KMS-11 (cell line): ENCODE measurements around the gene TTC8.

Source experiments
- H2AFZ ChIP-seq: fragments of 200-600 bp; sonication (generic); 2 replicates; pipeline ENCODE4 v1.6.1; 2016; ENCODE audit warnings: antibody characterized with exemption, mixed run types, low read depth
- H3K27ac ChIP-seq: fragments of 200-600 bp; sonication (generic); 2 replicates; pipeline ENCODE4 v1.6.1; 2016; ENCODE audit warnings: mild to moderate bottlenecking, mixed run types
- H3K27me3 ChIP-seq: fragments of 200-600 bp; sonication (generic); 2 replicates; pipeline ENCODE4 v1.6.1; 2017; ENCODE audit warnings: mild to moderate bottlenecking, low read depth, mixed run types, moderate library complexity; ENCODE audit not compliant: insufficient read depth
- H3K36me3 ChIP-seq: fragments of 200-600 bp; sonication (generic); 2 replicates; pipeline ENCODE4 v1.6.1; 2017; ENCODE audit warnings: mild to moderate bottlenecking, mixed run types; ENCODE audit not compliant: insufficient read depth
- H3K4me1 ChIP-seq: fragments of 200-600 bp; sonication (generic); 2 replicates; pipeline ENCODE4 v1.6.1; 2016; ENCODE audit warnings: mild to moderate bottlenecking, low read depth, mixed run types; ENCODE audit not compliant: poor library complexity, severe bottlenecking
- H3K4me2 ChIP-seq: fragments of 200-600 bp; sonication (generic); 2 replicates; pipeline ENCODE4 v1.7.0; 2016; ENCODE audit warnings: mild to moderate bottlenecking, mixed run types
- H3K4me3 ChIP-seq: fragments of 200-600 bp; sonication (generic); IDR thresholded peaks from 2 replicates; pipeline ENCODE4 v1.6.1; 2017; ENCODE audit warnings: low read depth, low read length, mixed read lengths; ENCODE audit not compliant: insufficient read depth
- H3K79me2 ChIP-seq: fragments of 200-600 bp; sonication (generic); 2 replicates; pipeline ENCODE4 v1.6.1; 2016; ENCODE audit warnings: low read depth, mixed run types; ENCODE audit not compliant: insufficient read depth
- H3K9ac ChIP-seq: fragments of 200-600 bp; sonication (generic); 2 replicates; pipeline ENCODE4 v1.6.1; 2016; ENCODE audit warnings: mild to moderate bottlenecking, mixed run types
- H4K20me1 ChIP-seq: fragments of 200-600 bp; sonication (generic); 2 replicates; pipeline ENCODE4 v1.6.1; 2016; ENCODE audit warnings: mild to moderate bottlenecking, mixed run types; ENCODE audit not compliant: insufficient read depth
- TF ChIP-seq, protein P1 (sequence below): fragments of 200-600 bp; sonication (generic); conservative IDR thresholded peaks from 2 replicates; pipeline ENCODE4 v1.6.1; 2017; ENCODE audit warnings: low read depth, mild to moderate bottlenecking, antibody characterized with exemption, low read length, moderate library complexity, mixed read lengths

Gene TTC8

DNA sequence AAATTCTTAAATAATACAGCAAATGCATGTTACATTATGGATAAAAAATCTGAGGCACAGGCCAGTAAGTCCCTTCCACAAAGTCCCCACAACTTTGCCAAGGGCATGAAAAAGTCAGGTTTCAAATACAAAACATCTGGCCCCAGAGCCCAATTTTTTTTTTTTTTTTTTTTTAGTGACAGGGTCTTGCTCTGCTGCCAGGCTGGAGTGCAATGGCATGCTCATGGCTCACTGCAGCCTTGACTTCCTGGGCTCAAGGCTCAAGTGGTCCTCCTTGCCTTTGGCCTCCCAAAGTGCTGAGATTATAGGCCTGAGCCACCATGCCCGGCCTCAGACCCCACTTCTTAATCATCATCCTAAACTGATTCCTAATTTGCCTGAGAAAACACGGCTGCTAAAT is 3.1 kb upstream of the TTC8 start:
- Histone ChIP-seq H2AFZ (no peak overlapping the region), H3K79me2 (no peaks in the 10 kb centered on the region), H3K4me1 (peaks cover 11% of the 10 kb centered on the region), H3K4me3 (no peak overlapping the region), H3K27ac (no peak overlapping the region), H4K20me1 (no peaks in the 10 kb centered on the region), H3K4me2 (no peak overlapping the region), H3K36me3 (no peaks in the 10 kb centered on the region), H3K9ac (no peak overlapping the region), H3K27me3 (no peaks in the 10 kb centered on the region)
- TF ChIP-seq, protein P1, sequence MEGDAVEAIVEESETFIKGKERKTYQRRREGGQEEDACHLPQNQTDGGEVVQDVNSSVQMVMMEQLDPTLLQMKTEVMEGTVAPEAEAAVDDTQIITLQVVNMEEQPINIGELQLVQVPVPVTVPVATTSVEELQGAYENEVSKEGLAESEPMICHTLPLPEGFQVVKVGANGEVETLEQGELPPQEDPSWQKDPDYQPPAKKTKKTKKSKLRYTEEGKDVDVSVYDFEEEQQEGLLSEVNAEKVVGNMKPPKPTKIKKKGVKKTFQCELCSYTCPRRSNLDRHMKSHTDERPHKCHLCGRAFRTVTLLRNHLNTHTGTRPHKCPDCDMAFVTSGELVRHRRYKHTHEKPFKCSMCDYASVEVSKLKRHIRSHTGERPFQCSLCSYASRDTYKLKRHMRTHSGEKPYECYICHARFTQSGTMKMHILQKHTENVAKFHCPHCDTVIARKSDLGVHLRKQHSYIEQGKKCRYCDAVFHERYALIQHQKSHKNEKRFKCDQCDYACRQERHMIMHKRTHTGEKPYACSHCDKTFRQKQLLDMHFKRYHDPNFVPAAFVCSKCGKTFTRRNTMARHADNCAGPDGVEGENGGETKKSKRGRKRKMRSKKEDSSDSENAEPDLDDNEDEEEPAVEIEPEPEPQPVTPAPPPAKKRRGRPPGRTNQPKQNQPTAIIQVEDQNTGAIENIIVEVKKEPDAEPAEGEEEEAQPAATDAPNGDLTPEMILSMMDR = no peak

DNA sequence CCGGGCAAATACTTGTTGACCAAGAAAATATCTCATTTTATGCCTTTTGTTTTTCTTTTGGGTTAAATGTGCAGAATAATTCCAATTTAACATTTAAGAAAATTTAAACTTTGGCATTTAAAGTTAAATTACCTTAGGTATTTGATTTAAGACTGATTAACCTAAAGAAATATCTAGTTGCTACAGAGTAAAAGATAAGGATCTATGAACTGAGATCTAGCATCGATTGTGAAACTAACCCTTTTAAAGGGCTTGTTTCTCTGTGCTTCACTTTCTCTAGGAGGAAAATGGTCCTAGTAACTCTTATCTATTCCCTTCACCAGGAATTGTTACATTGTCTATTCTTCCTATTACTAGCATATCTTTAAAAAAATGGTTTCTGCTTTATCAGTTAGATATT is 2.6 kb upstream of the TTC8 start:
- Histone ChIP-seq H3K27me3 (no peaks in the 10 kb centered on the region), H3K79me2 (no peaks in the 10 kb centered on the region), H3K4me1 (peaks cover 11% of the 10 kb centered on the region), H3K4me2 (no peak overlapping the region), H3K9ac (no peak overlapping the region), H2AFZ (no peak overlapping the region), H3K36me3 (no peaks in the 10 kb centered on the region), H3K4me3 (no peak overlapping the region), H4K20me1 (no peaks in the 10 kb centered on the region), H3K27ac (no peak overlapping the region)
- TF ChIP-seq, protein P1 = no peak

DNA sequence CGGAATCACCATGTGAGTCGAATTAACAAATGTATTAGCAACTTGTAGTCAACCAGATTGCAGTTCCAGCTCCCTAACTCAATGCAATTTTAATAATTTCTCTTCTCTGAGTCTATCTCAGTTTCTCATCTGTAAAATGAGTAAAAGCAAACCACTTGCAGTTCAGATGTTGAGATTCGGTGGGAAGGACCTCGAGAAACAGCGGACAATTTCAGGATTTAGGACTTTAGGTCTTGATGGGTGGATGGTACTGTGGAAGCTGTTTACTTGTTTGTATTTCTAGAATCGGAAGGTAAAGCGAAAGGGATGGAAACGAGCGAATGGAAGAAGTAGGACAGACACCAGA is 510 bp upstream of the TTC8 start:
- no peaks in the 10 kb centered on the region for H3K36me3 ChIP-seq
- no peaks in the 10 kb centered on the region for H3K27me3 ChIP-seq
- peak overlapping the region; percentile 81 for H3K4me2 ChIP-seq
- peak overlapping the region; percentile 77; the same call in 1 of the 2 replicates for H3K9ac ChIP-seq
- H3K27ac ChIP-seq = peak overlapping the region; percentile 86
- H3K4me1 ChIP-seq = peaks cover 11% of the 10 kb centered on the region
- no peak overlapping the region for H3K4me3 ChIP-seq
- H2AFZ ChIP-seq = peak overlapping the region; percentile 89
- no peaks in the 10 kb centered on the region for H3K79me2 ChIP-seq
- TF ChIP-seq, protein P1 = no peak
- H4K20me1 ChIP-seq = no peaks in the 10 kb centered on the region

DNA sequence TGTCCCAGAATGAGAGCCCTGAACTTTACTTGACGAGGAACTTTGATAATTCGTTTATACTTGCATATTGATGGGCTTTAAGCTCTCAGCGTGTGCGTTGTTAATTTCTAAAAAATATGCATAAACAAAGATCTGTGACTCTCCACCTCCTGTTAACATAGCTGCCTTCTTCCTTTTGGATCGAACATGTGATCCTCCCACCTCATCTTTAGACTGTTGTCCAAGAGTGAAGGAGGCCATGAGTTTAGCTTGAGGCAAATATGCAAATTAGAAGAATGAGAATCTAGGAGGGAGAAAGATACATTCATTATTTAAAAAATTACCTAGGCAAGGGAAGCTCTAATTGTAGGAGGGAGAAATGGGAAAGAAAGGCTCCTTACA is 617 bp downstream of the TTC8 start:
- no peaks in the 10 kb centered on the region for H3K27me3 ChIP-seq
- peak overlapping the region; percentile 89 for H2AFZ ChIP-seq
- H3K27ac ChIP-seq = no peak overlapping the region
- no peaks in the 10 kb centered on the region for H3K79me2 ChIP-seq
- peak overlapping the region; percentile 81 for H3K4me2 ChIP-seq
- H3K36me3 ChIP-seq = no peaks in the 10 kb centered on the region
- H3K4me1 ChIP-seq = peaks cover 11% of the 10 kb centered on the region
- no peaks in the 10 kb centered on the region for H4K20me1 ChIP-seq
- TF ChIP-seq, protein P1 = no peak
- H3K9ac ChIP-seq = peak overlapping the region; percentile 77; the same call in 1 of the 2 replicates
- H3K4me3 ChIP-seq = no peak overlapping the region

DNA sequence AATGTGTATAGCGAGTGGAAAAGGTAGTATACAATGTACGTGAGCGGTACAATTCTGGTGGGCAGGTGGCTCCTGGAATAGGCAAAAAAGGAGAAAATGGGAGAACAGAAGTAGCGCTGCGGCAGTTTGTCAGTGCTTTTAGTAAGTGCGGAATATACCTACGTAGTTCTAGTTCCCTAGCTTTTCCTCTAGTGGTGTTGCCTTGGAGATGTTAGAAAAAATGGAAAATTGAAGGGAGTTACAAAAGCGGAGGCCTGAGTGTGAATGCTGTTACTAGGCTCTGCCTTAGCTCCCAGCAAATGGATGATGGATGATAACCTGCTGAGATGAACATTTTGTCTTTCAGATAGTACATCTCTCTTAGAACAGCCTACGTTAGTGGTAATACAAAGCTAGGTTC is 1.1 kb downstream of the TTC8 start:
- TF ChIP-seq, protein P1 = no peak
- Histone ChIP-seq H3K4me3 (no peak overlapping the region), H3K4me2 (peak overlapping the region; percentile 81), H3K27me3 (no peaks in the 10 kb centered on the region), H3K27ac (no peak overlapping the region), H3K4me1 (peaks cover 11% of the 10 kb centered on the region), H3K36me3 (no peaks in the 10 kb centered on the region), H3K79me2 (no peaks in the 10 kb centered on the region), H3K9ac (no peak overlapping the region), H4K20me1 (no peaks in the 10 kb centered on the region), H2AFZ (no peak overlapping the region)
